Measurements from ENCODE around the gene NR4A2.

GRCh38 chr2:156339865-156340264 lies 7.3 kb upstream of the NR4A2 start:
- TF ChIP-seq RAD21 (IDR thresholded peaks at IDR 0.05; ENCODE audit: low read depth) (no peak), CTCF (IDR thresholded peaks at IDR 0.05 in 2 of 3, conservative IDR thresholded peaks at IDR 0.05 in 1 of 3; ENCODE audit: borderline replicate concordance in 1 of 3, insufficient read depth in 1 of 3, low read depth in 2 of 3, low read length in 2 of 3) (no peak), ELF1 (IDR thresholded peaks at IDR 0.05; ENCODE audit: borderline replicate concordance, low read depth) (no peak), POLR2AphosphoS5 (IDR thresholded peaks at IDR 0.05; ENCODE audit: low read depth, low read length) (no peak), EZH2phosphoT487 (IDR thresholded peaks at IDR 0.05; ENCODE audit: borderline replicate concordance) (no peak), CEBPB (IDR thresholded peaks at IDR 0.05; ENCODE audit: low read depth) (no peak), MAX (IDR thresholded peaks at IDR 0.05) (no peak), POLR2A (IDR thresholded peaks at IDR 0.05; ENCODE audit: borderline replicate concordance, extremely low read depth, insufficient read depth, insufficient read length) (no peak)
